ENCODE results near the gene ZNF157.

The ZNF157 gene

DNA sequence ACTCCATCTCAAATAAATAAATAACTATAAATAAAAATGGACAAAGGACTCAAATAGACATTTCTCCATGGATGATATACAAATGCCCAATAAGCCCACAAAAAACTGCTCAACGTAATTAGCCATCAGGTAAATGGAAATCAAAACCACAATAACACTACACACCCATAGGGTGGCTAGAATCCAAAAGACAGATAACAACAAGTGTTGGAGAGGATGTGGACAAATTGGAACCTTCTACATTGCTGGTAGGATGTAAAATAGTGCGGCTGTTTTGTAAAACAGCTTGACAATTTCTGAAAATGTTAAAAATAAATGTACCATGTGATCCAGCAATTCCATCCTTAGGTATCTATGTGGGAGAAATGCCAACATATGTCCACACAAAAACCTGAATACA is 52.1 kb downstream of the ZNF157 start:
- ChIA-PET CTCF (no interaction called here), POLR2A (no interaction called here)
- no peak for DNase-seq (ENCODE audit: extremely low spot score)
- TF ChIP-seq LEF1 (IDR thresholded peaks at IDR 0.05; ENCODE audit: borderline replicate concordance): no peak
- TF ChIP-seq FOXM1 (IDR thresholded peaks at IDR 0.05; ENCODE audit: borderline replicate concordance): no peak
- no peak for TF ChIP-seq SUZ12 (IDR thresholded peaks at IDR 0.05)
- TF ChIP-seq CTBP1 (IDR thresholded peaks at IDR 0.05; ENCODE audit: borderline replicate concordance): no peak
- TF ChIP-seq, protein P1, sequence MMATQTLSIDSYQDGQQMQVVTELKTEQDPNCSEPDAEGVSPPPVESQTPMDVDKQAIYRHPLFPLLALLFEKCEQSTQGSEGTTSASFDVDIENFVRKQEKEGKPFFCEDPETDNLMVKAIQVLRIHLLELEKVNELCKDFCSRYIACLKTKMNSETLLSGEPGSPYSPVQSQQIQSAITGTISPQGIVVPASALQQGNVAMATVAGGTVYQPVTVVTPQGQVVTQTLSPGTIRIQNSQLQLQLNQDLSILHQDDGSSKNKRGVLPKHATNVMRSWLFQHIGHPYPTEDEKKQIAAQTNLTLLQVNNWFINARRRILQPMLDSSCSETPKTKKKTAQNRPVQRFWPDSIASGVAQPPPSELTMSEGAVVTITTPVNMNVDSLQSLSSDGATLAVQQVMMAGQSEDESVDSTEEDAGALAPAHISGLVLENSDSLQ (IDR thresholded peaks at IDR 0.05): no peak
- TF ChIP-seq NFRKB (IDR thresholded peaks at IDR 0.05): no peak
- no peak for TF ChIP-seq L3MBTL2 (conservative IDR thresholded peaks at IDR 0.05)
- TF ChIP-seq BHLHE40 (IDR thresholded peaks at IDR 0.05; ENCODE audit: borderline replicate concordance): no peak
- TF ChIP-seq TARDBP (IDR thresholded peaks at IDR 0.05): no peak
- TF ChIP-seq ARNT (IDR thresholded peaks at IDR 0.05): no peak
- no peak for TF ChIP-seq ZNF384 (IDR thresholded peaks at IDR 0.05)
- TF ChIP-seq ELF4 (IDR thresholded peaks at IDR 0.05): no peak
- TF ChIP-seq SP1 (IDR thresholded peaks at IDR 0.05): no peak
- TF ChIP-seq FOXK2 (IDR thresholded peaks at IDR 0.05): no peak
- TF ChIP-seq HDGF (IDR thresholded peaks at IDR 0.05; ENCODE audit: borderline replicate concordance): no peak
- no peak for TF ChIP-seq FOXA1 (IDR thresholded peaks at IDR 0.05)

DNA sequence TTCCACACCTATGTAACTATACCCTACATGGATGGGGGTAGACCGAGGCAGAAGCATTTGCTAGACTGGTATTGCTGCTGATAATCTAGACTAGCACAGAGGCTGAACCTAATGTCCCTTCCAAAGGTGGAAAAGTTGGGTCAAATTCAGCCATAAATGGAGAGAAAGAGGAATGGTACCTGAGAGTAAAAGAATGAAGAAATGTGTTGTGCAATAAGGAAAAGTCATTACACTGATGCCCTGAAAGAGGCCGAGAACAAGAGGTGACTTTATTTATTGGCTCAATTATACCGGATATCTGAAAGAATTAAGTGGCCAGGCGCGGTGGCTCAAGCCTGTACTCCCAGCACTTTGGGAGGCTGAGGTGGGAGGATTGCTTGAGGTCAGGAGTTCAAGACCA is 60.5 kb downstream of the ZNF157 start:
- no peak for DNase-seq (ENCODE audit: extremely low spot score)
- ChIA-PET CTCF (no interaction called here), POLR2A (no interaction called here)
- TF ChIP-seq ELF4 (IDR thresholded peaks at IDR 0.05) (no peak), NFRKB (IDR thresholded peaks at IDR 0.05) (no peak), SP1 (IDR thresholded peaks at IDR 0.05) (no peak), LEF1 (IDR thresholded peaks at IDR 0.05; ENCODE audit: borderline replicate concordance) (no peak), ZNF384 (IDR thresholded peaks at IDR 0.05) (no peak), CTBP1 (IDR thresholded peaks at IDR 0.05; ENCODE audit: borderline replicate concordance) (no peak), BHLHE40 (IDR thresholded peaks at IDR 0.05; ENCODE audit: borderline replicate concordance) (no peak)

DNA sequence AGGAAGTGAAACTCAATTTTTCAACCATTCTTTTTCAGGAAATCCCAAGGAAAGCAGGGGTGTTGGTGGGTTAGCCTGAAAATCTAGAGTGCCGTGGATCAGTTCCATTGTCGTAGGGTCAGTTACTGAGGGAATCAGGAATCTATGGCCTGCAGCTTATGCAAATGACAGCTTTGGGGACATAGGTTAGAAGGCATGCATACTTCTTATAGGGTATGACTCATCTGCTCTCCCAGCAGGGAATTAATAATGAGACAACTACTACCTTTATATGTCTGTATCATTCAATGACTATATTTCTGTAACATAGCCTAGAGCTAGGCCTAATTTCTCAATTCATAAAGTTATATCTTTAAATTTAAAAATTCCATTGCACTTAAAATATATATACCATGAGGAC is 76.1 kb downstream of the ZNF157 start:
- DNase-seq (ENCODE audit: extremely low spot score): no peak
- ChIA-PET CTCF (no interaction called here), POLR2A (no interaction called here)
- no peak for TF ChIP-seq TARDBP (IDR thresholded peaks at IDR 0.05)
- no peak for TF ChIP-seq NFRKB (IDR thresholded peaks at IDR 0.05)
- no peak for TF ChIP-seq L3MBTL2 (conservative IDR thresholded peaks at IDR 0.05)
- no peak for TF ChIP-seq BHLHE40 (IDR thresholded peaks at IDR 0.05; ENCODE audit: borderline replicate concordance)
- TF ChIP-seq HDGF (IDR thresholded peaks at IDR 0.05; ENCODE audit: borderline replicate concordance): no peak
- no peak for TF ChIP-seq FOXM1 (IDR thresholded peaks at IDR 0.05; ENCODE audit: borderline replicate concordance)
- TF ChIP-seq SUZ12 (IDR thresholded peaks at IDR 0.05): no peak
- TF ChIP-seq, protein P1 (IDR thresholded peaks at IDR 0.05): no peak
- no peak for TF ChIP-seq LEF1 (IDR thresholded peaks at IDR 0.05; ENCODE audit: borderline replicate concordance)
- no peak for TF ChIP-seq ZNF384 (IDR thresholded peaks at IDR 0.05)
- no peak for TF ChIP-seq CTBP1 (IDR thresholded peaks at IDR 0.05; ENCODE audit: borderline replicate concordance)
- TF ChIP-seq FOXK2 (IDR thresholded peaks at IDR 0.05): no peak
- no peak for TF ChIP-seq SP1 (IDR thresholded peaks at IDR 0.05)
- TF ChIP-seq ELF4 (IDR thresholded peaks at IDR 0.05): no peak
- TF ChIP-seq ARNT (IDR thresholded peaks at IDR 0.05): no peak
- no peak for TF ChIP-seq FOXA1 (IDR thresholded peaks at IDR 0.05)

DNA sequence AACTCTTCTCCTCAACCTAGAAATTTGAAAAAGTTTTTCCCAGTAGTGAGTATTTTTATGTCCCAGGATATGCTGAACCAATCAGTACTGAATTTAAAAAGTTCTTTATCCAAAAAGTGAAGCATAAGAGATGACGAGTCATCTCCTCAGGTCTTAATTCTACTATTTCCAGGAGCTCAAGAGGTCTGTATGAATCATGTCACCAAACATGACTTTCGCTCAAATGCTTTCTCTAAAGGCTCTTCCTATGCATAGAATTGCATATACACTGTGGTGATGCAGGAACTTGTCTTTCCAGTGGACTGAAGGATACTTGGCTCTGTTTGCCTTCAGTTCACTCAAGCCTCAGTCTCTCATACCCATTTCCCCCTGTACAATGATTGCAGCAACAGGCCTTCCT is 76.6 kb downstream of the ZNF157 start:
- no peak for TF ChIP-seq L3MBTL2 (conservative IDR thresholded peaks at IDR 0.05)
- TF ChIP-seq NFRKB (IDR thresholded peaks at IDR 0.05): no peak
- no peak for TF ChIP-seq BHLHE40 (IDR thresholded peaks at IDR 0.05; ENCODE audit: borderline replicate concordance)
- TF ChIP-seq, protein P1 (IDR thresholded peaks at IDR 0.05): no peak
- TF ChIP-seq FOXM1 (IDR thresholded peaks at IDR 0.05; ENCODE audit: borderline replicate concordance): no peak
- TF ChIP-seq SP1 (IDR thresholded peaks at IDR 0.05): no peak
- TF ChIP-seq FOXA1 (IDR thresholded peaks at IDR 0.05): no peak
- no peak for TF ChIP-seq TARDBP (IDR thresholded peaks at IDR 0.05)
- TF ChIP-seq HDGF (IDR thresholded peaks at IDR 0.05; ENCODE audit: borderline replicate concordance): no peak
- no peak for TF ChIP-seq CTBP1 (IDR thresholded peaks at IDR 0.05; ENCODE audit: borderline replicate concordance)
- no peak for TF ChIP-seq FOXK2 (IDR thresholded peaks at IDR 0.05)
- TF ChIP-seq ARNT (IDR thresholded peaks at IDR 0.05): no peak
- ChIA-PET CTCF (no interaction called here), POLR2A (no interaction called here)
- DNase-seq (ENCODE audit: extremely low spot score): no peak

DNA sequence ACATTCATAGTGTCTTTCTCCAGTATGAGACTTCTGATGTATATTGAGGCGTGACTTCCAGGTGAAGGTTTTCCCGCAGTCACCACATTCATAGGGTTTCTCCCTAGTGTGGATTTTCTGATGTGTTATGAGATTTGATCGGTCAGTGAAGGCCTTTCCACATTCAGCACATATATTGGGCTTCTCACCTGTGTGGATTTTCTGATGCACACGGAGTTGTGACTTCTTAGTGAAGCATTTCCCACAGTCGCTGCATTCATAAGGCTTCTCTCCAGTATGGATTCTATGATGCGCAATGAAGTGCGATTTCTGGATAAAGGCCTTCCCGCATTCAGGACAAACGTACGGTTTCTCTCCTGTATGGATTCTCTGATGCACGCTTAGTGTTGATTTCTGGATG is 77.2 kb downstream of the ZNF157 start:
- CTCF ChIA-PET: no interaction called here
- no peak for TF ChIP-seq CTBP1 (IDR thresholded peaks at IDR 0.05; ENCODE audit: borderline replicate concordance)
- DNase-seq (ENCODE audit: extremely low spot score): no peak
- POLR2A ChIA-PET: no interaction called here

DNA sequence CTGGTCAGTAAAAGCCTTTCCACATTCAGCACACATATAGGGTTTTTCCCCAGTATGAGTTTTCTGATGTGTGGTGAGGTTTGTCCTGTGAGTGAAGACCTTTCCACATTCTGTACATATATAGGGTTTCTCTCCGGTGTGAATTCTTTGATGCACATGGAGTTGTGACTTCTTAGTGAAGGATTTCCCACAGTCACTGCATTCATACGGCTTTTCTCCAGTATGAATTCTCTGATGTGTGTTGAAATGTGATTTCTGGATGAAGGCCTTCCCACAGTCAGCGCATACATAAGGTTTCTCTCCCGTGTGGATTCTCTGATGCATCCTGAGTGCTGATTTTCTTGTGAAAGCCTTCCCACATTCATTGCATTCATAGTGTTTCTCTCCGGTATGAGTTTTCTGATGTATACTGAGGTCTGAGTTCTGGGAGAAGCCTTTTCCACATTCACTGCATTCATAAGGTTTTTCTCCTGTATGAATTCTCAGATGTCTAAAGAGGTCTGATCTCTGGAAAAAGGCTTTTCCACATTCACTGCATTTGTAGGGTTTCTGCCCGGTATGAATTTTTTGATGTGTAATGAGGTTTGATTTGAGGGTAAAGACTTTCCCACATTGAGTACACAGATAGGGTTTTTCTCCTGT is 77.9 kb downstream of the ZNF157 start:
- TF ChIP-seq ZNF384 (IDR thresholded peaks at IDR 0.05) (no peak), LEF1 (IDR thresholded peaks at IDR 0.05; ENCODE audit: borderline replicate concordance) (no peak), NFRKB (IDR thresholded peaks at IDR 0.05) (no peak), SP1 (IDR thresholded peaks at IDR 0.05) (no peak), BHLHE40 (IDR thresholded peaks at IDR 0.05; ENCODE audit: borderline replicate concordance) (no peak), L3MBTL2 (conservative IDR thresholded peaks at IDR 0.05) (no peak), ELF4 (IDR thresholded peaks at IDR 0.05) (no peak), FOXM1 (IDR thresholded peaks at IDR 0.05; ENCODE audit: borderline replicate concordance) (no peak)
- TF ChIP-seq, protein P1 (IDR thresholded peaks at IDR 0.05): no peak
- ChIA-PET POLR2A (no interaction called here), CTCF (no interaction called here)
- DNase-seq (ENCODE audit: extremely low spot score): no peak
